GM12878 (cell line): ENCODE measurements around the gene GSG1L. TPM values are rescaled to one million over a fixed set of nuclear protein-coding genes. Genes with fewer than 3 reads are reported as not detected.

Experiments
- ATAC-seq: fragments of 200-7000 bp; cut with Tn5 transposase; 3 replicates; pipeline ENCODE4 v1.9.1; 2020; ENCODE audit warnings: mild to moderate bottlenecking, moderate library complexity
- BruUV-seq: library from RNA; stranded (reverse); fragments of 400-500 nt; replicated peaks from 2 replicates; lab custom pipeline; 2021; lab: Mats Ljungman, UMichigan
- CTCF ChIA-PET: fragments of 300-600 bp; sonication (Branson Sonifier 250); formaldehyde crosslinking; extraction: SDS; loops from one replicate; lab custom pipeline; 2021; ENCODE audit warnings: inconsistent platforms; lab: Yijun Ruan, JAX
- POLR2A ChIA-PET: fragments of 350-600 bp; formaldehyde crosslinking; extraction: SDS; loops from one replicate; lab custom pipeline; 2021; ENCODE audit warnings: inconsistent platforms; lab: Charles Lee
- RAD21 ChIA-PET: fragments of 300-600 bp; sonication (Branson Sonifier 250); formaldehyde crosslinking; loops from one replicate; lab custom pipeline; 2023; ENCODE audit warnings: antibody characterized with exemption; ENCODE audit not compliant: unreplicated experiment; lab: Charles Lee
- SMC1A ChIA-PET: fragments of 300-600 bp; sonication (Branson Sonifier 250); formaldehyde crosslinking; loops from one replicate; lab custom pipeline; 2023; ENCODE audit not compliant: unreplicated experiment, uncharacterized antibody; lab: Charles Lee
- DNase-seq: peaks from one replicate; pipeline ENCODE4 v3.0.0-alpha.2; 2011; ENCODE audit warnings: low read depth, low spot score
- FAIRE-seq: peaks from 3 replicates; lab custom pipeline; 2011; peaks lifted over from hg19 to GRCh38; lab: Jason Lieb, UNC
- H2AFZ ChIP-seq: 2 replicates; pipeline ENCODE4 v1.6.0; 2011; ENCODE audit warnings: low read depth, low read length, control low read depth; ENCODE audit not compliant: control insufficient read depth
- H3K27ac ChIP-seq: 2 replicates; pipeline ENCODE4 v1.5.1; 2011; ENCODE audit warnings: control low read depth; ENCODE audit not compliant: control insufficient read depth, insufficient read depth
- H3K27me3 ChIP-seq, 2 experiments: replicated peaks in 1 of 2; 2 replicates each; pipeline versions ENCODE4 v1.6.0 to v1.6.1; 2011; ENCODE audit warnings: low read length in 1 of 2; ENCODE audit not compliant: control insufficient read depth in 2 of 2, insufficient read depth in 2 of 2
- H3K36me3 ChIP-seq, 2 experiments: 2 replicates each; pipeline ENCODE4 v1.5.1; 2011; ENCODE audit warnings: low read length in 1 of 2; ENCODE audit not compliant: control insufficient read depth in 2 of 2, insufficient read depth in 2 of 2
- H3K4me1 ChIP-seq: 2 replicates; pipeline ENCODE4 v1.6.1; 2011; ENCODE audit warnings: mild to moderate bottlenecking, low read length, moderate library complexity, mixed read lengths; ENCODE audit not compliant: control insufficient read depth, insufficient read depth
- H3K4me2 ChIP-seq: 2 replicates; pipeline ENCODE4 v1.6.0; 2011; ENCODE audit warnings: control low read depth; ENCODE audit not compliant: control insufficient read depth, insufficient read depth
- H3K4me3 ChIP-seq: fragments of 200-600 bp; sonication (generic); 2 replicates; pipeline ENCODE4 v1.5.1; 2016
- H3K79me2 ChIP-seq: 2 replicates; pipeline ENCODE4 v1.6.0; 2011; ENCODE audit warnings: low read length; ENCODE audit not compliant: control insufficient read depth, insufficient read depth
- H3K9ac ChIP-seq: 2 replicates; pipeline ENCODE4 v1.8.0; 2011; ENCODE audit warnings: low read length, control low read depth, mixed read lengths; ENCODE audit not compliant: control insufficient read depth, insufficient read depth
- H3K9me3 ChIP-seq: replicated peaks from 3 replicates; pipeline ENCODE4 v1.5.1; 2011; ENCODE audit warnings: mild to moderate bottlenecking, low read length; ENCODE audit not compliant: control insufficient read depth, insufficient read depth
- H4K20me1 ChIP-seq: 2 replicates; pipeline ENCODE4 v1.6.0; 2011; ENCODE audit not compliant: control insufficient read depth, insufficient read depth
- EZH2 ChIP-seq: IDR thresholded peaks from 2 replicates; pipeline ENCODE4 v1.6.1; 2012; ENCODE audit warnings: low read depth, mild to moderate bottlenecking, control low read depth, inconsistent platforms, low read length, borderline replicate concordance; ENCODE audit not compliant: control insufficient read depth
- HDAC6 ChIP-seq: fragments of 200-600 bp; sonication (generic); IDR thresholded peaks from one replicate; pipeline ENCODE4 v1.8.0; 2017; ENCODE audit warnings: antibody characterized with exemption; ENCODE audit not compliant: unreplicated experiment
- IRF4 ChIP-seq: IDR thresholded peaks from 2 replicates; pipeline ENCODE4 v1.6.1; 2011; ENCODE audit warnings: low read depth, low read length
- LARP7 ChIP-seq: fragments of 450-650 bp; IDR thresholded peaks from 2 replicates; pipeline ENCODE4 v1.6.1; 2017; ENCODE audit warnings: mild to moderate bottlenecking
- POLR2AphosphoS5 ChIP-seq: IDR thresholded peaks from 2 replicates; pipeline ENCODE4 v1.6.1; 2011; ENCODE audit warnings: mild to moderate bottlenecking, low read length, inconsistent platforms
- POU2F2 ChIP-seq: IDR thresholded peaks from 3 replicates; pipeline ENCODE4 v1.6.1; 2011; ENCODE audit warnings: low read depth, mild to moderate bottlenecking, low read length, borderline replicate concordance
- STAT3 ChIP-seq: IDR thresholded peaks from 2 replicates; pipeline ENCODE4 v1.6.1; 2011; ENCODE audit warnings: low read depth, low read length, improper control_type of control experiment
- YBX1 ChIP-seq: fragments of 450-650 bp; IDR thresholded peaks from 2 replicates; pipeline ENCODE4 v1.6.1; 2016; ENCODE audit warnings: antibody characterized with exemption
- WGBS: methylation state at CpG from one replicate; pipeline ENCODE4 v1.1.6; 2016; ENCODE audit warnings: low lambda C conversion rate; ENCODE audit not compliant: insufficient replicate concordance, insufficient coverage; ENCODE audit errors: missing lambda C conversion rate; 5-methylcytosine and 5-hydroxymethylcytosine counted together
- in situ Hi-C: fragments of 300-500 bp; cut with MboI; formaldehyde crosslinking; loops from 9 replicates; pipeline ENCODE4 v1.14.3; 2018; ENCODE audit warnings: mixed read lengths
- intact Hi-C: fragments of 100-400 bp; cut with micrococcal nuclease; formaldehyde crosslinking; loops from one replicate; pipeline ENCODE4 v1.14.2; 2022; ENCODE audit not compliant: unreplicated experiment
- polyA plus RNA-seq, 11 experiments: library from polyadenylated mRNA; depleted of rRNA in 4 of 11; unstranded in 6 of 11; stranded (reverse) in 5 of 11; fragments of >200 nt; fragmentation: Nextera tagmentation in 4 of 11; fragmentation: Illumina TruSeq in 1 of 11; extraction: Ambion mirVana in 4 of 11; extraction: Trizol in 1 of 11; gene quantifications; 1 replicate in 1 of 11; 2 replicates in 10 of 11; pipeline versions ENCODE4 v1.2.1 to v1.2.3, GENCODE V29; 2011 to 2016; ENCODE audit warnings: inconsistent platforms in 2 of 11, missing spikeins in 2 of 11, low read depth in 1 of 11
- total RNA-seq, 4 experiments: library from RNA; depleted of rRNA in 3 of 4; stranded (reverse); fragments of >200 nt in 3 of 4; fragmentation: Illumina TruSeq in 1 of 4; extraction: Trizol in 1 of 4; gene quantifications; 2 replicates each; pipeline versions ENCODE4 v1.2.1 to v1.2.3, GENCODE V29; 2013 to 2021
- TF ChIP-seq, protein P1 (sequence below): fragments of 450-650 bp; IDR thresholded peaks from 2 replicates; pipeline ENCODE4 v1.6.1; 2017; ENCODE audit warnings: borderline replicate concordance
- TF ChIP-seq, protein P2 (sequence below): IDR thresholded peaks from 2 replicates; pipeline ENCODE4 v1.6.1; 2011; ENCODE audit warnings: low read depth, mild to moderate bottlenecking, low read length, moderate library complexity, borderline replicate concordance; ENCODE audit errors: extremely low read depth
- TF ChIP-seq, protein P3 (sequence below): IDR thresholded peaks from 2 replicates; pipeline ENCODE4 v1.6.1; 2011; ENCODE audit warnings: mild to moderate bottlenecking, low read depth, low read length, moderate library complexity; ENCODE audit not compliant: insufficient replicate concordance

GSG1L gene
- total and polyA plus RNA-seq, 10 of the 15 experiments (the other 5 are each of a cell fraction or from before 2014, with no cell fraction given), result not detected

DNA sequence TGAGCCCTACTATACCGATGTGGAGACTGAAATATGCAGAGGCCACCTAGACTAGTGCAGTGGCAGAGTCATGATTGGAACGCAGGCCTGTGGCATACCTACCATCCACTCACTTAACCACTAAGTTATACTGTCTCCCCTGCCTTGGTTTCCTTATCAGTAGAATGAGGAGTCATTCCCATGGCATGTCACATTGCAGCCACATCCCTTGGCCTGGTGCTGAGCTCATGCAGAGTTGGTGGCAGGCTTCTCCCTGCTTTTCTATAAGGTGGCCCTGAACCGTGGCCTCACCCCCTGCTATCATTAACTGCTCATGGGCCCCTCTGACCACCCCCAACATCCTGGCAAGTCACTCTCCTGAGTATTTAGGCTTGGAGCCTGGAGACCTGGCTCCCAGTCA, 301.1 kb downstream of the GSG1L start (continued):
- TF ChIP-seq, protein P1, sequence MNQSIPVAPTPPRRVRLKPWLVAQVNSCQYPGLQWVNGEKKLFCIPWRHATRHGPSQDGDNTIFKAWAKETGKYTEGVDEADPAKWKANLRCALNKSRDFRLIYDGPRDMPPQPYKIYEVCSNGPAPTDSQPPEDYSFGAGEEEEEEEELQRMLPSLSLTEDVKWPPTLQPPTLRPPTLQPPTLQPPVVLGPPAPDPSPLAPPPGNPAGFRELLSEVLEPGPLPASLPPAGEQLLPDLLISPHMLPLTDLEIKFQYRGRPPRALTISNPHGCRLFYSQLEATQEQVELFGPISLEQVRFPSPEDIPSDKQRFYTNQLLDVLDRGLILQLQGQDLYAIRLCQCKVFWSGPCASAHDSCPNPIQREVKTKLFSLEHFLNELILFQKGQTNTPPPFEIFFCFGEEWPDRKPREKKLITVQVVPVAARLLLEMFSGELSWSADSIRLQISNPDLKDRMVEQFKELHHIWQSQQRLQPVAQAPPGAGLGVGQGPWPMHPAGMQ, result no peak
- TF ChIP-seq, protein P2, sequence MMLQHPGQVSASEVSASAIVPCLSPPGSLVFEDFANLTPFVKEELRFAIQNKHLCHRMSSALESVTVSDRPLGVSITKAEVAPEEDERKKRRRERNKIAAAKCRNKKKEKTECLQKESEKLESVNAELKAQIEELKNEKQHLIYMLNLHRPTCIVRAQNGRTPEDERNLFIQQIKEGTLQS, result no peak
- TF ChIP-seq, protein P3, sequence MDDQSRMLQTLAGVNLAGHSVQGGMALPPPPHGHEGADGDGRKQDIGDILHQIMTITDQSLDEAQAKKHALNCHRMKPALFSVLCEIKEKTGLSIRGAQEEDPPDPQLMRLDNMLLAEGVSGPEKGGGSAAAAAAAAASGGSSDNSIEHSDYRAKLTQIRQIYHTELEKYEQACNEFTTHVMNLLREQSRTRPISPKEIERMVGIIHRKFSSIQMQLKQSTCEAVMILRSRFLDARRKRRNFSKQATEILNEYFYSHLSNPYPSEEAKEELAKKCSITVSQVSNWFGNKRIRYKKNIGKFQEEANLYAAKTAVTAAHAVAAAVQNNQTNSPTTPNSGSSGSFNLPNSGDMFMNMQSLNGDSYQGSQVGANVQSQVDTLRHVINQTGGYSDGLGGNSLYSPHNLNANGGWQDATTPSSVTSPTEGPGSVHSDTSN, result no peak

DNA sequence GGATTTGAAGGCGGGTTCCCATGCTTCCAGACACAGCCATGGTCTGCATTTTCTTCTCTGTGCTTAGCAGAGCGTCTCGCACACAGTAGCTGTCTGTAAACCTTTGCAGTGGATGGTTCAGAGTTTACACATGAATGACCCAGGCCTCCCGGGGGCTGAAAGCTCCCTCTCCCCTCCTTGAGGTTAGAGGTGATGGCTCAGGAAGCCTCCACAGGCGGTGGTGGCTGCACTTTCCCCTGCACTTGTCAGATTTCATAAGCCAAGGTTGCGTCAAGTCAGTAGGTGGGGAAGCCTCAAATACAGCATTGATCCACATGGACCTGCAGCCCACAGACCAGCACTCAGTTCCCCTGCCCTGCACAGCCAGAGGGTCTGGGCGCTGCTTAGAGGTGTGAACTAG, 301.7 kb downstream of the GSG1L start:
- H3K9me3 ChIP-seq, result no peaks in the 10 kb centered on the region
- H4K20me1 ChIP-seq, result no peaks in the 10 kb centered on the region
- in situ Hi-C loops, result no loop called here
- H3K9ac ChIP-seq, result no peak overlapping the region
- WGBS, result 63% methylated on average over 7 of the region's 7 CpGs
- RAD21 ChIA-PET, result no interaction called here
- FAIRE-seq, result no peak
- H2AFZ ChIP-seq, result no peak overlapping the region
- intact Hi-C loops, result no loop called here
- TF ChIP-seq LARP7 (no peak), YBX1 (no peak), HDAC6 (no peak), STAT3 (no peak), IRF4 (no peak), POLR2AphosphoS5 (no peak), EZH2 (no peak), POU2F2 (no peak)
- TF ChIP-seq, all 136 proteins: peak for 0
- no peak overlapping the region for H3K4me2 ChIP-seq
- H3K79me2 ChIP-seq, result no peaks in the 10 kb centered on the region
- no peak for DNase-seq
- no peaks in the 10 kb centered on the region for H3K27me3 ChIP-seq
- no TSS peak for BruUV-seq
- ChIA-PET SMC1A (no interaction called here), CTCF (no interaction called here), POLR2A (no interaction called here)
- H3K4me3 ChIP-seq, result no peak overlapping the region
- ATAC-seq, result no peak
- no peak overlapping the region for H3K27ac ChIP-seq
- H3K4me1 ChIP-seq, result no peaks in the 10 kb centered on the region
- H3K36me3 ChIP-seq, result no peaks in the 10 kb centered on the region; a peak in 1 of 4 replicates
